HFFc6 (cell line): ENCODE measurements around the gene RNPEP. TPM values are rescaled to one million over a fixed set of nuclear protein-coding genes. Genes with fewer than 3 reads are reported as not detected.

Source experiments
- DNase-seq: peaks from one replicate; pipeline ENCODE4 v3.0.0-alpha.2; 2018
- H3K27ac Mint-ChIP-seq: 2 replicates; pipeline ENCODE4 v1.8.0; 2020; ENCODE audit warnings: mild to moderate bottlenecking, mixed read lengths
- H3K27me3 Mint-ChIP-seq: 2 replicates; pipeline ENCODE4 v1.8.0; 2021; ENCODE audit warnings: mild to moderate bottlenecking, moderate library complexity, mixed read lengths; ENCODE audit not compliant: insufficient read depth
- H3K36me3 Mint-ChIP-seq: 2 replicates; pipeline ENCODE4 v1.8.0; 2021; ENCODE audit warnings: low read depth, mixed read lengths
- H3K4me1 Mint-ChIP-seq: 2 replicates; pipeline ENCODE4 v1.8.0; 2020; ENCODE audit warnings: low read depth, mixed read lengths
- H3K4me3 Mint-ChIP-seq: 2 replicates; pipeline ENCODE4 v1.8.0; 2020; ENCODE audit warnings: mild to moderate bottlenecking, moderate library complexity, mixed read lengths
- H3K9me3 Mint-ChIP-seq: 2 replicates; pipeline ENCODE4 v1.8.0; 2020; ENCODE audit warnings: mild to moderate bottlenecking, mixed read lengths
- CTCF ChIP-seq: fragments of 200-600 bp; sonication (generic); IDR thresholded peaks from 2 replicates; pipeline ENCODE4 v1.5.0; 2021; ENCODE audit warnings: antibody characterized with exemption, mild to moderate bottlenecking
- long read RNA-seq: library from polyadenylated mRNA; unstranded; transcript quantifications from one replicate; pipeline ENCODE4 v2.0.0, GENCODE V29; 2019
- total RNA-seq, 6 experiments: library from RNA; stranded (reverse); fragmentation: NEBNext Ultra II Directional; extraction: Animal tissue kit (Norgen Biotek cat#: 25700); gene quantifications; 2 replicates in 1 of 6; 3 replicates in 5 of 6; pipeline ENCODE4 v1.2.3, GENCODE V29; 2021

Gene RNPEP
- total RNA-seq, result 10 to 100 TPM; 66.6 to 82.5 (median 76.4) TPM
- long read RNA-seq, transcript RNPEP-201 (11 exons, 2,427 nt), result major isoform, 15 of 27 reads
- long read RNA-seq, partial matches to known transcripts, result 10 of 27 reads
- long read RNA-seq, other reads (novel, unspliced or antisense), result 2 of 27 reads

DNA sequence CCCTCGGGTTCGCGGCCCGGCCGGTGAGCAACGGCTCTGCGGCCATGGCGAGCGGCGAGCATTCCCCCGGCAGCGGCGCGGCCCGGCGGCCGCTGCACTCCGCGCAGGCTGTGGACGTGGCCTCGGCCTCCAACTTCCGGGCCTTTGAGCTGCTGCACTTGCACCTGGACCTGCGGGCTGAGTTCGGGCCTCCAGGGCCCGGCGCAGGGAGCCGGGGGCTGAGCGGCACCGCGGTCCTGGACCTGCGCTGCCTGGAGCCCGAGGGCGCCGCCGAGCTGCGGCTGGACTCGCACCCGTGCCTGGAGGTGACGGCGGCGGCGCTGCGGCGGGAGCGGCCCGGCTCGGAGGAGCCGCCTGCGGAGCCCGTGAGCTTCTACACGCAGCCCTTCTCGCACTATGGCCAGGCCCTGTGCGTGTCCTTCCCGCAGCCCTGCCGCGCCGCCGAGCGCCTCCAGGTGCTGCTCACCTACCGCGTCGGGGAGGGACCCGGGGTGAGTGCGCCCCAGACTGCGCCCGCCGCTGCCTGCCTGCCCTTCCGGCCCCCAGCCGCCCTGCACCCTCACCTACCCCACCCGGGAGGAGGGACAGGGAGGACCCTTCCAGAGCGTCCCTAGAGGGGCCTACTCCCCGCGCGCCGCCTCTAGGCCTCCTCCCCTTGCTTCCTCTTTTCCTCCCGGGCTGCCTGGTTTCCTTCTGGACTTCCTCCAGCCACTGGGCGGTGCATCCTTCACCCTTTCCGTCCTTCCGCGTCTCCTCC is at the start of gene RNPEP:
Gene RNPEP (plus strand): TSS at position 26 of the 757 bp plus-strand sequence. CDS start 19 bp downstream, at position 45.
- Mint-ChIP-seq H3K9me3 (no peaks in the 10 kb centered on the region), H3K4me3 (peak within 1 kb of the TSS; percentile 95), H3K27me3 (peaks cover 1% of the 10 kb centered on the region; the same call in 1 of the 2 replicates), H3K4me1 (peaks cover 25% of the 10 kb centered on the region), H3K27ac (peak within 1 kb of the TSS; percentile 80), H3K36me3 (peaks cover 5% of the 10 kb centered on the region; the same call in 1 of the 2 replicates)
- TF ChIP-seq CTCF, result peak; percentile 44
- peak; percentile 79 for DNase-seq

GRCh38 chr1:201933840-201934430 is 48.5 kb upstream of the RNPEP start:
- H3K27ac Mint-ChIP-seq, result peak overlapping the region; percentile 72
- H3K36me3 Mint-ChIP-seq, result peaks cover 12% of the 10 kb centered on the region
- peaks cover 37% of the 10 kb centered on the region for H3K4me1 Mint-ChIP-seq
- H3K4me3 Mint-ChIP-seq, result peak overlapping the region; percentile 8
- peaks cover 5% of the 10 kb centered on the region for H3K9me3 Mint-ChIP-seq
- no peaks in the 10 kb centered on the region; the same call in 1 of the 2 replicates for H3K27me3 Mint-ChIP-seq
- DNase-seq, result peak; percentile 32
- TF ChIP-seq CTCF, result no peak

- peaks cover 15% of the 10 kb centered on the region for H3K36me3 Mint-ChIP-seq
- H3K4me1 Mint-ChIP-seq, result peaks cover 44% of the 10 kb centered on the region
- H3K9me3 Mint-ChIP-seq, result peaks cover 5% of the 10 kb centered on the region
- H3K4me3 Mint-ChIP-seq, result peak overlapping the region; percentile 30
- no peaks in the 10 kb centered on the region; the same call in 1 of the 2 replicates for H3K27me3 Mint-ChIP-seq
- TF ChIP-seq CTCF, result no peak
- DNase-seq, result peak; percentile 78
- peak overlapping the region; percentile 91 for H3K27ac Mint-ChIP-seq
Measured at GRCh38 chr1:201937624-201938213, 44.7 kb upstream of the RNPEP start.

DNA sequence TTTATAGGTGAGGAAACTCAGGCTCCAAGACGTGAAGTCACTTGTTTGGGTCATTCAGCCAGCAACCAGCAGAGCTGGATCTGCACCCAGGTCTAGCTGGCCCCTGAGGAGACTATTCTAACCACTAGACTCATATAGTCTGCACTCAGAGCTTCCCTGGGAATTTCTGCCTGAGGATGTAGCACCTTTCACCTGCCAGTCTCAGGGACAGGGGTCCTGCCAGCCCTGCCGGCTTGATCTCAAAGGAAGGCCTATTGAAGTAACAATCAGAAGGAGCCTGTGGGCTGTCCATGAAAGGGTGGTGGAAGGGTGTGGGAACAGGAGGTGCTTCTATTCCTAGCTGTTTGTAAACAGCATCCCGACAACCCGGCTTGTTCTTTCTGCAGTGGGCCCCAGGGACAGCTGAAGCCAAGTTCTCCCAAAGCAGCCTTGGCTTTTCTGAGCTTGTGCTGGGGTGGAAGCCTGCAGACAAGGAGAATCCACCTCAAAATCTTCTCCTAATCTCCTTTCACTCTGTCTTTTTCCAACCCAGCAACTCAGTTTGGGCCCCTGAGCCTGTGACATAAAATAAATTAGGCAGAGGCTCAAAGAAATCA is 43.9 kb upstream of the RNPEP start:
- DNase-seq, result no peak
- H3K27me3 Mint-ChIP-seq, result no peaks in the 10 kb centered on the region; the same call in 1 of the 2 replicates
- H3K36me3 Mint-ChIP-seq, result peaks cover 15% of the 10 kb centered on the region
- peaks cover 51% of the 10 kb centered on the region for H3K4me1 Mint-ChIP-seq
- H3K27ac Mint-ChIP-seq, result peak overlapping the region; percentile 91
- TF ChIP-seq CTCF, result no peak
- peak overlapping the region; percentile 30 for H3K4me3 Mint-ChIP-seq
- peaks cover 5% of the 10 kb centered on the region for H3K9me3 Mint-ChIP-seq

GRCh38 chr1:201939148-201939547 is 43.3 kb upstream of the RNPEP start:
- Mint-ChIP-seq H3K27me3 (no peaks in the 10 kb centered on the region; the same call in 1 of the 2 replicates), H3K4me3 (no peak overlapping the region), H3K4me1 (peaks cover 51% of the 10 kb centered on the region), H3K9me3 (peaks cover 5% of the 10 kb centered on the region), H3K36me3 (peaks cover 15% of the 10 kb centered on the region), H3K27ac (peak overlapping the region; percentile 91)
- no peak for DNase-seq
- no peak for TF ChIP-seq CTCF
